Spinal cord (tissue), 10 donors: ENCODE results near the gene INHBA. TPM values are rescaled to one million over a fixed set of nuclear protein-coding genes. Genes with fewer than 3 reads are reported as not detected.

ENCODE experiments used
- DNase-seq, 6 donors: peaks; one replicate each; pipeline versions ENCODE4 v3.0.0 to v3.0.0-alpha.2; 2013 to 2015; ENCODE audit warnings: low spot score in 6 of 6, low read depth in 4 of 6
- H3K27ac ChIP-seq: one replicate; pipeline ENCODE4 v1.5.1; 2013; ENCODE audit warnings: low read depth, low read length, control low read depth
- H3K27me3 ChIP-seq: one replicate; pipeline ENCODE4 v1.6.1; 2013; ENCODE audit warnings: low read length; ENCODE audit not compliant: control insufficient read depth, insufficient read depth
- H3K36me3 ChIP-seq: one replicate; pipeline ENCODE4 v1.6.1; 2013; ENCODE audit warnings: low read length; ENCODE audit not compliant: control insufficient read depth, insufficient read depth
- H3K4me1 ChIP-seq: one replicate; pipeline ENCODE4 v1.6.1; 2013; ENCODE audit warnings: low read length; ENCODE audit not compliant: control insufficient read depth, insufficient read depth
- H3K4me3 ChIP-seq: one replicate; pipeline ENCODE4 v1.5.1; 2013; ENCODE audit warnings: low read depth, low read length, control low read depth
- H3K9me3 ChIP-seq: one replicate; pipeline ENCODE4 v1.6.1; 2013; ENCODE audit warnings: low read length; ENCODE audit not compliant: control insufficient read depth, insufficient read depth
- WGBS: methylation state at CpG from one replicate; pipeline ENCODE4 v1.1.5; 2013; ENCODE audit warnings: missing lambda C conversion rate; ENCODE audit not compliant: insufficient coverage; 5-methylcytosine and 5-hydroxymethylcytosine counted together
- polyA plus RNA-seq, 2 donors: library from polyadenylated mRNA; unstranded; fragments of 120-200 nt; gene quantifications; one replicate each; pipeline ENCODE4 v1.2.1, GENCODE V29; 2013; ENCODE audit not compliant: insufficient read length in 2 of 2
- total RNA-seq, 2 donors: library from RNA; depleted of rRNA in 1 of 2; stranded (reverse); fragments of 120-200 nt in 1 of 2; fragments of >200 nt in 1 of 2; gene quantifications; one replicate each; pipeline versions ENCODE4 v1.2.3 to v1.2.4, GENCODE V29; 2013 to 2014
- donor health status: healthy.

INHBA gene
- total and polyA plus RNA-seq, 4 donors, result 2.6 to 8.3 (median 3.4) TPM

DNA sequence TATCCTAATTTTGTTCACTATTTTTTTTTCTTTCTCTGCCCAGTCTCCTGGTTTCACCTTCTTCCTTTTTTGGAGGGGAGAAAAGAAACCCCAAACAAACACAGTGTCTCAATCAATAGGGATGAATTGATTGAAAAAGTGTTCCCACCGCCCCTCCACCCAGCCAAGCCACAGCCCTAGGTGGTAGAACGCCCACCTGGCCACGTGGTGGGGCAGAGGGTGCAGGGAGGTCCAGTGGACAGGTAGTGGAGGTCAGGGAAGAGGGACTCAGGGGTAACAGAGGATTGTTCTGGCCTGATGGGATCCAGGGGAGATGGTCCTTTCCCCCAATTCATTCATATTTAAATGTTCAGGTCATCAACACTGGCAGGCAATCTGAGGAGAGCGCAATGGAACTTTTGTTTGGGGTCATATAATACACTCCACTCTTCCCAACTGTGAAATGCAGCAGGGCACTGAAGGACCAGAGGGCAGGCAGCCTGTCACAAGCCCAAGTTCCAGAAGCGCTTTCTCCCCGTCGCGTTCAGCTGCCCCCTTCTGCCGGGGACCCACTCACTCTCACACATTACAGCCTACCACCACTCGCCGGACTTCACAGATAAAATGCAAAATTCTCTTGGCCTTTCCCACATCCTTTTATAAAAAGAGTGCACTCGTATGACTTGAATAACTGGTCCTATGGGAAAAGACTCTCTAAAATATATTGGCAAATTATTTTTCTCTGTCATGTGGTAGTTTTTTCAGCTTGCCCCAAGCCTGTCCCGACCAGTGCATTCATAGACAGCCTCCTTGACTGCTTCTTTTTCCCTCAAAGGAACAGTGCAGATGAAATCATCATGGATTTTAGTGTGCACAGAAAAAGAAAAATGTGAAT lies 1.6 kb downstream of the INHBA start:
- 19% methylated on average over 7 of the region's 13 CpGs for WGBS
- H3K4me1 ChIP-seq, result peaks cover 32% of the 10 kb centered on the region
- H3K9me3 ChIP-seq, result no peaks in the 10 kb centered on the region
- no peaks in the 10 kb centered on the region for H3K36me3 ChIP-seq
- DNase-seq, result no peak
- no peak overlapping the region for H3K27ac ChIP-seq
- no peak overlapping the region for H3K4me3 ChIP-seq
- peaks cover 35% of the 10 kb centered on the region for H3K27me3 ChIP-seq

DNA sequence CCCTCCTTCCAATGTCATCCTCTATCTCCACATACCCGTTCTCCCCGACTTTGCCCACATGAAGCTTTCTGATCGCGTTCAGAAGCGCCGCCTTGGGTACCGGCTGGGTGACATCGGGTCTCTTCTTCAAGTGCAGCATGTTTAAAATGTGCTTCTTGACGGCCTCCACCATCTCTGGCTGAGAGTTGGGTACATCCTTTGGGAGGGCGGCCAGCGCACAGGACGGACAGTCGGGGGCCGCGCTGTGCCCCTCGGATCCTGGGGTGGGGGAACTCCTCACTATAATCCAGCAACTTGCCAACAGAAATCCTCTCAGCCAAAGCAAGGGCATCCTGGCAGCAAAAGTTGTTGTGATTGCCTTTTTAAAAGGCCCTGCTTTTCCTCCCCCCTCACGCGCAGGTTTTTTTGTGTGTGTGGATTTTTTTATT lies 2.8 kb downstream of the INHBA start:
- Histone ChIP-seq H3K4me1 (peaks cover 22% of the 10 kb centered on the region), H3K4me3 (peak overlapping the region; percentile 49), H3K9me3 (no peaks in the 10 kb centered on the region), H3K27me3 (peaks cover 35% of the 10 kb centered on the region), H3K27ac (no peak overlapping the region), H3K36me3 (no peaks in the 10 kb centered on the region)
- under 1% methylated on average over 16 of the region's 18 CpGs for WGBS
- peak in 2 of 6 donors; percentile 37 to 50 for DNase-seq

DNA sequence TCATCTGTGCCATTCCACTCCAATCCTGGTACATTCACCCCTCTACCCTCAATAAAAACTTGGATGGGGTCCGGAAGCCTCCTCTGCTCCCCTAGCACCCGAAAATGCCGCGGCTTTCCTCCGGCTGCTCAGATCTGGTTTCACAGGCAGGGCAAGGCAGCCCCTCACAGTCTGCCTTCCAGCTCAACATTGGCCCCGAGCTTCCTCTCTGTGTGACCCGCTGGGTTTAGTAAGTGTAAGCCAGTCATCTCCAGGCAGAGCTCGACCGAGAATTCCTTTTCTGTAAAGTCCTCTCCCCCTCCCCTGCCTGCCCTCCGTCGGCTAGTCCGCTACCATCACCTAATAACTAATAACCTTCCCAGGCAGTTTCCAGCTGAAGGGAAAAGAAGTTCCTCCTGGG lies 3.4 kb downstream of the INHBA start:
- Histone ChIP-seq H3K4me1 (peaks cover 16% of the 10 kb centered on the region), H3K36me3 (no peaks in the 10 kb centered on the region), H3K4me3 (peak overlapping the region; percentile 49), H3K27me3 (peaks cover 35% of the 10 kb centered on the region), H3K27ac (peak overlapping the region; percentile 10), H3K9me3 (no peaks in the 10 kb centered on the region)
- DNase-seq, result peak in 2 of 6 donors; percentile 44 to 57
- WGBS, result 6% methylated on average over 12 of the region's 12 CpGs

DNA sequence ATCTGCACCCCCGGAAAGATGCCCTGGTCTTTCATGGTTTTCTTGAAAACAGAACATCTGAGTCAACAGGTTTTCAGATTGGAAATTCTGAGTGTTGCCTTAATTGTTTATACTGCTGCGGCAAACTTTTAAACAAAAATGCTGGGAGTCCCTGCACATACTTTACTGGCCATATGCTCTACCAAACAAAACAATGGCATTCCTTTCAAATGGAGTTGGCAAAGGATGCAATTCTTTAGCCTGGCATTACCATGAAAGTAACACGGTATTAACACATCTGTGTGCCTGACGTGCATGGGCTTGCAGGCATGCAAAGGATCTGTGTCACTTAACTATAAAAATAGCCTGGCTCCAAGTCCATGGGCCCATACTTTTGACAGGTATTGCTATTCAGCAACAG lies 4.2 kb downstream of the INHBA start:
- H3K36me3 ChIP-seq, result no peaks in the 10 kb centered on the region
- WGBS, result 63% methylated on average over 3 of the region's 4 CpGs
- H3K27me3 ChIP-seq, result peaks cover 35% of the 10 kb centered on the region
- H3K4me3 ChIP-seq, result peak overlapping the region; percentile 49
- H3K9me3 ChIP-seq, result no peaks in the 10 kb centered on the region
- no peak for DNase-seq
- no peak overlapping the region for H3K27ac ChIP-seq
- peaks cover 16% of the 10 kb centered on the region for H3K4me1 ChIP-seq

DNA sequence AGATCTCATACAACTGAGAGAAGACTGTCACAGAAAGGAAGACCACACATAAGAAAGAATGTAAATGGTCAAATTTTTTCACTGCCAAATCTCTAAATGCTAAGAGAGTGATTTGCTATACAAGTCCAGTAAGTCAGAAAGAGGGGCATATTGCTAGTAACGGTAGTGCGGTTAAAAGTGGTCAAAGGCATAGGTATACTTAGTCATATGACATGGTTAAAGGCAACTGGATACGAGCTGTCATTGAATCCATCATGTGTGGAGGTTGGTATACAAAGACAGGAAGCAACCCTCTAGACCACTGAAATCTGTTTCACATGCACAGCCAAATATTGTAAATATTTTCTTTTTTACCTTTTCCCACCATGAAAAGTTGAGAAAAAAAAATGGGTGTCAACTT lies 4.8 kb downstream of the INHBA start:
- WGBS, result no CpG with 5 or more reads among the region's 3 CpGs
- no peak for DNase-seq
- no peak overlapping the region for H3K27ac ChIP-seq
- no peaks in the 10 kb centered on the region for H3K9me3 ChIP-seq
- peaks cover 19% of the 10 kb centered on the region for H3K4me1 ChIP-seq
- H3K4me3 ChIP-seq, result no peak overlapping the region
- peaks cover 35% of the 10 kb centered on the region for H3K27me3 ChIP-seq
- H3K36me3 ChIP-seq, result no peaks in the 10 kb centered on the region

DNA sequence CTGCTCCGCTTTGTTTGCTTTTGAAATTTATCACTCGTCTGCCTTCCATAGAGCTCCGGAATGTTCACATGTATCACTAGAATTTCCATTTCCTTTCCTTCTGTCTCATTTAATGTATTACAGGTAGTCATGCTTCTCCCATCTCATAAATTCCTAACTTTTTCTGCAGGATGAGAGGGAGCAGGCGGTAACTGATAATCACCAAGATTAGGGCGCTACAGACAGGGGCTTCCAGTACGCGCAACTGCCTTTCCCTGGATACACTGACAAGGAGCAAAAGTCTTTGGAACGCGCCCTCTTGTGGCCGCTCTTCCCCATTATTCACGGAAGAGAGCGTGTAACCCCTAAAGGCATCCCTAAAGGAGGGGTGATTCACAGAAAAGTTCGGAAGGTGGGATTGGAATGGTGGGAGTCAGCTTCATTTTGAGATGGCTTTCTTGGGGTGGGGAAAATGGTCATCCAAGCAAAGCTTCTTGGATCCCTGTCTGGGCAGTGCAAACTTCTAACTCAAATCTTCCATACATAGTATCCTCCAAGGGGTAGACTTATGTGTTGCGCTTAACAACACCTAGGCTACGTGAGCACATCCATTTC lies 6.5 kb downstream of the INHBA start:
- Histone ChIP-seq H3K4me1 (peaks cover 23% of the 10 kb centered on the region), H3K36me3 (no peaks in the 10 kb centered on the region), H3K27me3 (peaks cover 24% of the 10 kb centered on the region), H3K27ac (no peak overlapping the region), H3K4me3 (peak overlapping the region; percentile 16), H3K9me3 (no peaks in the 10 kb centered on the region)
- peak; percentile 68 to 94 (median 73) for DNase-seq
- WGBS, result 44% methylated on average over 7 of the region's 15 CpGs

DNA sequence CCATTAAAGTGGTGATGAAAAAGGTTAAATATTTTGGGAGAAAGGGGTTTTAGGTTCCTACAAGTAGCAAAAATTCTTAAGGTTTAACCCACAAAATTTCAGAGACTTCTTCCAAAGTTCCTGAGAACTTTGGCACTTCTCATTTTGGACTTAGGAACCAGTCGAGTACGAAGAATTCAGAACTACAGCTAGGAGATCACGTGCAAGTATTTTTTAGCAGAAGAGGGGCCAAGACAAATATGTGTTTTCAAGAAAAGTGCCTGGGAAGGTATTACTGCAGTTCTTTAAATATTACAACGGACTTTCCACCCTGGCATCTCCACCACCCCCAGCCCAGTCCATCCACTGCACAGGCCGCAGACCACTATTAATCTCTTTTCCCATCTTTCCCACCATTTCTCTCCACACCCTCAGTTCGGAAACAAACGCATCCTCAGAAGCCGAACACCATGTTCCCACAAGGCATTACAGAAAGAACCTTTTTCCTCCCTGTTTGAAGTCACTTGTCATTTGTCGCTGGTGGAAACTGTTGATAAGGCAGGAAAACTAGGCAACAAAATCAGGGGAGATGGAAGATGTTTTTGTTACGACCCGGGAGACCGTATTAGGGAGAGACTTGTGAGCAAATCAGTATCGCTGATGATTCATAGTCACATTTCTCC lies 7.1 kb downstream of the INHBA start:
- 68% methylated on average over 10 of the region's 13 CpGs for WGBS
- H3K27me3 ChIP-seq, result peaks cover 18% of the 10 kb centered on the region
- H3K4me3 ChIP-seq, result peak overlapping the region; percentile 16
- H3K27ac ChIP-seq, result no peak overlapping the region
- no peaks in the 10 kb centered on the region for H3K36me3 ChIP-seq
- H3K4me1 ChIP-seq, result peaks cover 17% of the 10 kb centered on the region
- no peak for DNase-seq
- H3K9me3 ChIP-seq, result no peaks in the 10 kb centered on the region

DNA sequence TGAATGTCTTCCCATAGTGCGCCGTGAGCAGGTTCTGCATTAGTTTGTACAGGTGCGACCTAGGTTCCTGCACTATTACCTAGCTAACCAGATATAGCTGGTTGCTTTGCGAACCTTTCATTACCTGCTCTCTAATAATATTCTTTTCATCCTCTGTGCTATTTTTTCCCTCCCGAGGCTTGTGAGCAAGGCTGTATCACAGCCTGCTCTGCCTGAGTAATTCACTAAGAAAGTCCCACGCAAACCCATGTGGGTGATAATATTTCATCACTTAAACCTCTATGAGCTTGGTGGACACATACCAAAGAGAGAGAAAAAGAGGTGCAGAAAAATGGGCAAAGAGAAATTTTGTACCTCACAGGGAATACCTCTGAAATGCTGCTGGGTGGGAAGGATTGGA lies 8.4 kb downstream of the INHBA start:
- H3K36me3 ChIP-seq, result peaks cover 5% of the 10 kb centered on the region
- no peaks in the 10 kb centered on the region for H3K9me3 ChIP-seq
- peaks cover 10% of the 10 kb centered on the region for H3K4me1 ChIP-seq
- H3K27ac ChIP-seq, result no peak overlapping the region
- peak in 1 of 6 donors; percentile 55 for DNase-seq
- 87% methylated on average over 4 of the region's 6 CpGs for WGBS
- H3K4me3 ChIP-seq, result peak overlapping the region; percentile 14
- peaks cover 12% of the 10 kb centered on the region for H3K27me3 ChIP-seq

DNA sequence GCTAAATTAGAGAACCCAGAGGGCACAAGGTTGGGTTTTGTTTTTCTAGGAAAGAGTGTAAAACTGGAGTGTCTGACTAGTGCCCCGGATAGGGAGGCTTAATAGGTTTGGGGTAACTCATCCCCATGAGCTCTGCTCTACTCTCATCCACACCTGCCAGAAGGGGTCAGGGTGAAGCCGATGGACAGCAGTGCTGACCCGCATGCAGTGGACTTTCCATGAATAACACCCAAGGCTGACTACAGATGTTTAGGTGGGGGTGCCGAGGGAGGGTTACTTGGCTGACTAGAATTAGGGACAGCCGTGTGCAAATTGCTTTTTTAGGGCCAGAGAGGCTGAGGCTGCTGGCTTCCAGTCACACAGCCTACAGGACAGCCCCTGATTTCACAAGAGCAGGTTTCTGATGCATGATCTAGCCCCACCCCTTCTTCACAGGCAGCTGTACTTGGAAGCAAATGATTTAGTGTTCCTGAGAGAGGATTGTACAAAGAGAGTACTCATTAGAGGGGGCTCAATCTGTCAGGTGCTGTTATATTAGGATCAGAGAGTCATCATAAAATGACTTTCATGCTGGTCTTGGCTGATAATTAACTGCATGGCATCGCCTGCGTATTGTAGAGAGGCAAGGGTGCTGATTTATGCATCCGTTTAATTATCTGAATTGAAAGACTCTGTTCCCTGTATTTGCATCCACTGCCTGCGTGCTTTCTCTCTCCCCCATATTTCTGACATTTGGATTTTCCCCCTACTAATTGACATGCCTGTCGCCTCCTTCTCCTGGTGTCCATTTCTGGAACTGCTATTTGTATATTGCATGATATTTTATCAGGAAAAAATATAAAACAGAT lies 9.5 kb downstream of the INHBA start:
- Histone ChIP-seq H3K9me3 (no peaks in the 10 kb centered on the region), H3K36me3 (peaks cover 5% of the 10 kb centered on the region), H3K4me1 (peaks cover 7% of the 10 kb centered on the region), H3K27ac (no peak overlapping the region), H3K4me3 (no peak overlapping the region), H3K27me3 (peaks cover under 1% of the 10 kb centered on the region)
- WGBS, result 38% methylated on average over 1 of the region's 10 CpGs
- peak in 3 of 6 donors; percentile 42 to 91 (median 74) for DNase-seq
